ENCODE data around the gene LMLN. TPM values are rescaled to one million over a fixed set of nuclear protein-coding genes. Genes with fewer than 3 reads are reported as not detected.

Gene LMLN
- total and polyA plus RNA-seq, 7 donors = 0.23 to 7.5 (median 3.3) TPM

GRCh38 chr3:197953325-197953724 is 6.7 kb upstream of the LMLN start:
- Histone ChIP-seq H3K36me3 (peaks cover 24 to 60% (median 43%) of the 10 kb centered on the region in 4 donors), H3K9me3 (no peaks in the 10 kb centered on the region), H3K27ac (peak overlapping the region in 2 of 4 donors; percentile 12 to 13), H3K4me3 (no peak overlapping the region), H3K4me1 (peaks cover 0 to 47% (median 42%) of the 10 kb centered on the region in 4 donors), H3K27me3 (no peaks in the 10 kb centered on the region)
- intact Hi-C loops (cut with DNase I) = loop anchor here (10.0 kb wide), 1 partner anchor 131 kb away; no protein-coding TSS in a partner anchor
- no peak for DNase-seq
- TF ChIP-seq POLR2A (IDR thresholded peaks at IDR 0.05) = no peak
- no peak for TF ChIP-seq CTCF (IDR thresholded peaks at IDR 0.05)
- TF ChIP-seq EP300 (IDR thresholded peaks at IDR 0.05) = no peak
- TF ChIP-seq POLR2AphosphoS5 (IDR thresholded peaks at IDR 0.05) = no peak
- WGBS, 2 donors = 53 to 74% methylated on average over 6 of the region's 6 CpGs

DNA sequence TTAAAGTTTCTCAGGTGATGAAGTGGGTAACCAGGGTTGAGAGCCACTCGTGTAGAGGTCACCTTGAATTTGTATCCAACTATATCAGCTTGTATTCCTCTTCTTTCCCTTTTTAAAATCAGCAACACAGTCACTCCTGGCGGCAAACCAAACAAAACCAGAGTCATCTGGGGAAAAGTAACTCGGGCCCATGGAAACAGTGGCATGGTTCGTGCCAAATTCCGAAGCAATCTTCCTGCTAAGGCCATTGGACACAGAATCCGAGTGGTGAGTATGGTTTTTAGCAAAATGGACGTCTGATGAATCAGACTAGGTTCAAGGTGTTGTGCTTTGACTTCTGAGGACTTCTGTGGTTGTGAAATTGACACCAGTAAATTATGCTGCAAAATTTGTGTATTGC is 6.1 kb upstream of the LMLN start:
- 74 to 87% methylated on average over 7 of the region's 7 CpGs for WGBS, 2 donors
- Histone ChIP-seq H3K4me1 (peaks cover 0 to 53% (median 45%) of the 10 kb centered on the region in 4 donors), H3K27me3 (no peaks in the 10 kb centered on the region), H3K27ac (no peak overlapping the region), H3K9me3 (no peaks in the 10 kb centered on the region), H3K4me3 (no peak overlapping the region), H3K36me3 (peaks cover 24 to 60% (median 43%) of the 10 kb centered on the region in 4 donors)
- DNase-seq = no peak
- TF ChIP-seq POLR2A (IDR thresholded peaks at IDR 0.05) (no peak), CTCF (IDR thresholded peaks at IDR 0.05) (no peak), EP300 (IDR thresholded peaks at IDR 0.05) (no peak), POLR2AphosphoS5 (IDR thresholded peaks at IDR 0.05) (no peak)
- intact Hi-C loops (cut with DNase I) = loop anchor here (10.0 kb wide), 1 partner anchor 131 kb away; no protein-coding TSS in a partner anchor

DNA sequence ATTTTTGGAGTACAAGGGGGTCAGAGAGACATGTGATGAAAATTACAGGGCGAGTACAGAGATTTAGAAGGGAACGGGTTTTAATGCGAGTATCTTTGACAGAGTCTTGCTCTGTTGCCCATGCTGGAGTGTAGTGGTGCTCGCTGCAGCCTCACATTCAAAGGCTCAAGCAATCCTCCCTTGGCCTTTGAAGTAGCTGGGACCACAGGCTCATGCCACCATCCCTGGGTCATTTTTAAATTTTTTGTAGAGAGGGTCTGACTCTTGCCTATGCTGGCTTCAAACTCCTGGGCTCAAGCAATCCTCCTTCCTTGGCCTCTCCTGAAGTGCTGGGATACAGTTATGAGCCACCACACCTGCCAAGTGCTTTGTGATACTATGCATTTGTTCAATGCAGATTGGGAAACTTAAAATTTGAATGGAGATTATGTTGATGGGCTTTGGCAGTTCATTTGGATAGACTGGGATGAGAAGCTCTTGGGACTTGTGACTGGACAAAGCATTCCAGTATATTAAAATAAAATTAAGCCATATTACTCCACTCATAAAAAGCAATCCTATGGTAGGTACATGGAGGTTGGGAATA is 4.0 kb upstream of the LMLN start:
- Histone ChIP-seq H3K4me3 (no peak overlapping the region), H3K9me3 (no peaks in the 10 kb centered on the region), H3K4me1 (peaks cover 0 to 55% (median 47%) of the 10 kb centered on the region in 4 donors), H3K36me3 (peaks cover 24 to 60% (median 43%) of the 10 kb centered on the region in 4 donors), H3K27me3 (no peaks in the 10 kb centered on the region), H3K27ac (no peak overlapping the region)
- WGBS, 2 donors = 94 to 96% methylated on average over 4 of the region's 4 CpGs
- DNase-seq = no peak
- TF ChIP-seq POLR2AphosphoS5 (IDR thresholded peaks at IDR 0.05) (no peak), CTCF (IDR thresholded peaks at IDR 0.05) (no peak), POLR2A (IDR thresholded peaks at IDR 0.05) (no peak), EP300 (IDR thresholded peaks at IDR 0.05) (no peak)
- intact Hi-C loops (cut with DNase I) = loop anchor here (10.0 kb wide), 1 partner anchor 129 kb away; no protein-coding TSS in a partner anchor

- H3K9me3 ChIP-seq = no peaks in the 10 kb centered on the region
- peaks cover 0 to 53% (median 46%) of the 10 kb centered on the region in 4 donors for H3K4me1 ChIP-seq
- H3K27ac ChIP-seq = no peak overlapping the region
- WGBS, 2 donors = 90 to 93% methylated on average over 2 of the region's 2 CpGs
- no peaks in the 10 kb centered on the region for H3K27me3 ChIP-seq
- no peak overlapping the region for H3K4me3 ChIP-seq
- TF ChIP-seq POLR2AphosphoS5 (IDR thresholded peaks at IDR 0.05) (no peak), EP300 (IDR thresholded peaks at IDR 0.05) (no peak), POLR2A (IDR thresholded peaks at IDR 0.05) (no peak), CTCF (IDR thresholded peaks at IDR 0.05) (no peak)
- DNase-seq = no peak
- peaks cover 20 to 55% (median 41%) of the 10 kb centered on the region in 4 donors for H3K36me3 ChIP-seq
- intact Hi-C loops (cut with DNase I) = loop anchor here (10.0 kb wide), 1 partner anchor 128 kb away; no protein-coding TSS in a partner anchor
These were observed 3.4 kb upstream of the LMLN start for GRCh38 chr3:197956626-197956988.
